HCT116 (cell line): ENCODE results near the gene GAL3ST3. TPM values are rescaled to one million over a fixed set of nuclear protein-coding genes. Genes with fewer than 3 reads are reported as not detected.

Experiments used
- ATAC-seq: fragments of 200-7000 bp; cut with Tn5 transposase; 2 replicates; pipeline ENCODE4 v1.9.1; 2020; ENCODE audit warnings: mild to moderate bottlenecking, moderate library complexity
- BruUV-seq: library from RNA; stranded (reverse); fragments of 400-500 nt; replicated peaks from 2 replicates; lab custom pipeline; 2021; lab: Mats Ljungman, UMichigan
- CTCF ChIA-PET: fragments of 300-600 bp; sonication (Branson Sonifier 250); formaldehyde crosslinking; loops from one replicate; lab custom pipeline; 2021; ENCODE audit warnings: antibody characterized with exemption; lab: Charles Lee
- POLR2A ChIA-PET: fragments of 300-600, 350-600 bp; sonication (Branson Sonifier 250); formaldehyde crosslinking; loops from one replicate; lab custom pipeline; 2021; ENCODE audit warnings: antibody characterized with exemption; lab: Charles Lee
- RAD21 ChIA-PET, 2 experiments: fragments of 300-600 bp; sonication (Branson Sonifier 250); formaldehyde crosslinking; loops; one replicate each; lab custom pipeline; 2023; ENCODE audit warnings: low total read pairs in 2 of 2; ENCODE audit not compliant: uncharacterized antibody in 2 of 2, unreplicated experiment in 2 of 2, low non-redundant PET in 1 of 2; lab: Charles Lee
- DNase-seq: peaks from one replicate; pipeline ENCODE4 v3.0.0-alpha.2; 2010; ENCODE audit warnings: low read depth, low spot score
- H2AFZ ChIP-seq: fragments of 200-600 bp; shearing (Covaris generic), sonication (generic); 2 replicates; pipeline ENCODE4 v1.6.1; 2017; ENCODE audit warnings: low read depth, mixed run types, mixed read lengths, antibody characterized with exemption, low read length; ENCODE audit not compliant: poor library complexity, severe bottlenecking
- H3K27ac ChIP-seq: 2 replicates; pipeline ENCODE4 v1.5.1; 2012; ENCODE audit warnings: low read depth, low read length
- H3K27me3 ChIP-seq: fragments of 200-600 bp; sonication (generic); 2 replicates; pipeline ENCODE4 v1.6.1; 2016; ENCODE audit warnings: mixed run types, low read length, mixed read lengths; ENCODE audit not compliant: insufficient read depth
- H3K36me3 ChIP-seq, 2 experiments: fragments of 200-500 bp in 1 of 2; fragments of 200-600 bp in 1 of 2; sonication (Bioruptor generic) in 1 of 2; sonication (generic) in 1 of 2; 2 replicates each; pipeline versions ENCODE4 v1.5.1 to v1.6.1; 2014 to 2016; ENCODE audit warnings: low read length in 2 of 2, inconsistent platforms in 1 of 2, mixed read lengths in 1 of 2, mixed run types in 1 of 2; ENCODE audit not compliant: insufficient read depth in 2 of 2, control insufficient read depth in 1 of 2
- H3K4me1 ChIP-seq, 2 experiments: fragments of 200-600 bp in 1 of 2; sonication (generic) in 1 of 2; 2 replicates each; pipeline versions ENCODE4 v1.5.1 to v1.6.1; 2012 to 2017; ENCODE audit warnings: low read length in 2 of 2, inconsistent platforms in 1 of 2, mild to moderate bottlenecking in 1 of 2, mixed read lengths in 1 of 2, mixed run types in 1 of 2, moderate library complexity in 1 of 2; ENCODE audit not compliant: insufficient read depth in 2 of 2, control insufficient read depth in 1 of 2
- H3K4me2 ChIP-seq: fragments of 200-600 bp; sonication (generic); 2 replicates; pipeline ENCODE4 v1.6.1; 2017; ENCODE audit warnings: mixed run types, low read length, mixed read lengths
- H3K4me3 ChIP-seq, 2 experiments: fragments of 200-600 bp in 1 of 2; sonication (generic) in 1 of 2; replicated peaks in 1 of 2; 2 replicates each; pipeline ENCODE4 v1.5.1; 2011 to 2016; ENCODE audit warnings: low read length in 2 of 2, control low read depth in 1 of 2, low read depth in 1 of 2, mild to moderate bottlenecking in 1 of 2, mixed read lengths in 1 of 2, mixed run types in 1 of 2
- H3K79me2 ChIP-seq: fragments of 200-600 bp; sonication (generic); 2 replicates; pipeline ENCODE4 v1.6.1; 2017; ENCODE audit warnings: mild to moderate bottlenecking, mixed run types, low read length, moderate library complexity, mixed read lengths; ENCODE audit not compliant: insufficient read depth
- H3K9ac ChIP-seq: fragments of 200-600 bp; sonication (generic); 2 replicates; pipeline ENCODE4 v1.6.1; 2016; ENCODE audit warnings: low read length, mixed read lengths
- H3K9me2 ChIP-seq: fragments of 200-600 bp; sonication (generic), shearing (Covaris generic); 2 replicates; pipeline ENCODE4 v1.6.1; 2017; ENCODE audit warnings: mixed run types, mild to moderate bottlenecking, moderate library complexity; ENCODE audit not compliant: insufficient read depth
- H3K9me3 ChIP-seq, 2 experiments: fragments of 200-500 bp in 1 of 2; fragments of 200-600 bp in 1 of 2; sonication (Bioruptor generic) in 1 of 2; sonication (generic) in 1 of 2; 2 replicates each; pipeline ENCODE4 v1.6.1; 2014 to 2017; ENCODE audit warnings: low read length in 2 of 2, mixed read lengths in 2 of 2, inconsistent platforms in 1 of 2, low read depth in 1 of 2, mild to moderate bottlenecking in 1 of 2, mixed run types in 1 of 2, moderate library complexity in 1 of 2; ENCODE audit not compliant: control insufficient read depth in 1 of 2, insufficient read depth in 1 of 2
- H4K20me1 ChIP-seq: fragments of 200-600 bp; sonication (generic), shearing (Covaris generic); 2 replicates; pipeline ENCODE4 v1.6.1; 2017; ENCODE audit warnings: mixed run types, mild to moderate bottlenecking, moderate library complexity; ENCODE audit not compliant: insufficient read depth
- ATF3 ChIP-seq: IDR thresholded peaks from 2 replicates; pipeline ENCODE4 v1.6.1; 2012
- CEBPB ChIP-seq: IDR thresholded peaks from 2 replicates; pipeline ENCODE4 v1.6.1; 2012; ENCODE audit warnings: low read depth
- CTCF ChIP-seq, 3 experiments: fragments of 200-600 bp in 1 of 3; sonication (generic) in 1 of 3; IDR thresholded peaks in 2 of 3; conservative IDR thresholded peaks in 1 of 3; 2 replicates each; pipeline ENCODE4 v1.5.1; 2012 to 2017; ENCODE audit warnings: low read depth in 2 of 3, low read length in 2 of 3, antibody characterized with exemption in 1 of 3, borderline replicate concordance in 1 of 3, control low read depth in 1 of 3, mild to moderate bottlenecking in 1 of 3, mixed read lengths in 1 of 3, mixed run types in 1 of 3, moderate library complexity in 1 of 3; ENCODE audit not compliant: insufficient read depth in 1 of 3
- EZH2 ChIP-seq: fragments of 200-600 bp; sonication (generic); IDR thresholded peaks from 2 replicates; pipeline ENCODE4 v1.6.1; 2017; ENCODE audit warnings: antibody characterized with exemption, mixed run types
- EZH2phosphoT487 ChIP-seq: fragments of 200-600 bp; IDR thresholded peaks from 2 replicates; pipeline ENCODE4 v1.6.1; 2018; ENCODE audit warnings: antibody characterized with exemption, borderline replicate concordance
- FOSL1 ChIP-seq: IDR thresholded peaks from 2 replicates; pipeline ENCODE4 v1.6.1; 2012; ENCODE audit warnings: low read depth
- JUND ChIP-seq: IDR thresholded peaks from 2 replicates; pipeline ENCODE4 v1.6.1; 2012
- MAX ChIP-seq: IDR thresholded peaks from 2 replicates; pipeline ENCODE4 v1.6.1; 2012
- POLR2A ChIP-seq: IDR thresholded peaks from 2 replicates; pipeline ENCODE4 v1.7.0; 2011; ENCODE audit warnings: borderline replicate concordance; ENCODE audit not compliant: insufficient read depth, insufficient read length; ENCODE audit errors: extremely low read depth
- POLR2AphosphoS5 ChIP-seq: IDR thresholded peaks from 2 replicates; pipeline ENCODE4 v1.6.1; 2011; ENCODE audit warnings: mild to moderate bottlenecking, low read depth, low read length, moderate library complexity
- REST ChIP-seq: IDR thresholded peaks from 2 replicates; pipeline ENCODE4 v1.6.1; 2012; ENCODE audit warnings: low read depth
- SIN3A ChIP-seq: IDR thresholded peaks from 2 replicates; pipeline ENCODE4 v1.6.1; 2012; ENCODE audit warnings: low read depth
- SP1 ChIP-seq: IDR thresholded peaks from 2 replicates; pipeline ENCODE4 v1.6.1; 2012; ENCODE audit warnings: low read depth
- TCF7L2 ChIP-seq: IDR thresholded peaks from 2 replicates; pipeline ENCODE4 v1.7.0; 2011; ENCODE audit warnings: borderline replicate concordance, inconsistent platforms; ENCODE audit not compliant: insufficient read depth, insufficient read length; ENCODE audit errors: extremely low read depth
- YY1 ChIP-seq: IDR thresholded peaks from 2 replicates; pipeline ENCODE4 v1.6.1; 2011; ENCODE audit warnings: low read length, low read depth, moderate library complexity, mild to moderate bottlenecking; ENCODE audit not compliant: insufficient replicate concordance; ENCODE audit errors: extremely low read depth
- ZBTB33 ChIP-seq: IDR thresholded peaks from 2 replicates; pipeline ENCODE4 v1.6.1; 2011; ENCODE audit warnings: mild to moderate bottlenecking, low read length, moderate library complexity; ENCODE audit not compliant: insufficient replicate concordance; ENCODE audit errors: extremely low read depth
- ZFX ChIP-seq: fragments of 450-650 bp; IDR thresholded peaks from 2 replicates; pipeline ENCODE4 v1.6.1; 2017
- ZNF274 ChIP-seq: fragments of 200-500 bp; sonication (Bioruptor generic); IDR thresholded peaks from 2 replicates; pipeline ENCODE4 v1.6.1; 2014; ENCODE audit warnings: mild to moderate bottlenecking, low read depth, low read length, inconsistent platforms
- intact Hi-C: fragments of 100-400 bp; cut with micrococcal nuclease; formaldehyde crosslinking; loops from 2 replicates; pipeline ENCODE4 v1.10.0; 2022
- total RNA-seq: library from RNA; stranded (reverse); gene quantifications from one replicate; pipeline ENCODE4 v1.2.1, GENCODE V29; 2021; ENCODE audit not compliant: unreplicated experiment

Gene GAL3ST3
- total RNA-seq, 1 experiment from 2014 or later = not detected

- CTCF ChIA-PET = interaction anchor here (0.8 to 2.0 kb wide), 10 partner anchors 9 to 193 kb away, joined by 3 to 11 read pairs (median 4); partner anchors contain the start of genes CCDC85B and SF3B2
- no peak overlapping the region for H3K4me3 ChIP-seq
- peaks cover 5% of the 10 kb centered on the region; the same call in 1 of the 2 replicates for H4K20me1 ChIP-seq
- H2AFZ ChIP-seq = no peak overlapping the region
- no peak overlapping the region for H3K27ac ChIP-seq
- RAD21 ChIA-PET = interaction anchor here in 1 of 2 experiments (1.1 kb wide), 1 partner anchor 323 kb away, joined by 4 read pairs; no protein-coding TSS in a partner anchor
- H3K79me2 ChIP-seq = peaks cover 56% of the 10 kb centered on the region
- ATAC-seq (no peak), DNase-seq (no peak)
- no peak overlapping the region for H3K4me2 ChIP-seq
- no TSS peak for BruUV-seq
- TF ChIP-seq YY1 = no peak
- no peak for TF ChIP-seq CTCF (IDR thresholded peaks at IDR 0.05 in 2 of 3, conservative IDR thresholded peaks at IDR 0.05 in 1 of 3; ENCODE audit: borderline replicate concordance in 1 of 3, insufficient read depth in 1 of 3, low read depth in 2 of 3, low read length in 2 of 3)
- no peak for TF ChIP-seq TCF7L2
- no peak for TF ChIP-seq ZBTB33
- TF ChIP-seq FOSL1 = no peak
- no peak for TF ChIP-seq POLR2A
- no peak for TF ChIP-seq EZH2phosphoT487
- no peak for TF ChIP-seq POLR2AphosphoS5
- TF ChIP-seq CEBPB = no peak
- no peak for TF ChIP-seq MAX
- no peak for TF ChIP-seq ZNF274
- TF ChIP-seq ZFX = no peak
- no peak for TF ChIP-seq REST
- no peak for TF ChIP-seq ATF3
- no peak for TF ChIP-seq JUND
- TF ChIP-seq SP1 = no peak
- no peak for TF ChIP-seq SIN3A
- TF ChIP-seq EZH2 = no peak
- intact Hi-C loops = loop anchor here (2.0 kb wide), 1 partner anchor 67 kb away; no protein-coding TSS in a partner anchor
- H3K36me3 ChIP-seq = peaks cover 42 to 52% of the 10 kb centered on the region in 2 experiments
- no peak overlapping the region for H3K9ac ChIP-seq
- POLR2A ChIA-PET = interaction anchor here (1.1 kb wide), 1 partner anchor 58 kb away, joined by 4 read pairs; no protein-coding TSS in a partner anchor
- no peaks in the 10 kb centered on the region for H3K9me3 ChIP-seq
- H3K27me3 ChIP-seq = no peaks in the 10 kb centered on the region
- H3K9me2 ChIP-seq = no peaks in the 10 kb centered on the region
- peaks cover 10 to 21% of the 10 kb centered on the region in 2 experiments for H3K4me1 ChIP-seq
Observed at GRCh38 chr11:66067640-66068039, 18.7 kb upstream of the GAL3ST3 start.
